ENCODE results near the gene EHD1. TPM values are rescaled to one million over a fixed set of nuclear protein-coding genes. Genes with fewer than 3 reads are reported as not detected.
A peak's percentile ranks its signal among the peaks of the same experiment; 100 is the strongest.

Gene EHD1
- total RNA-seq, 4 donors from 2014 or later, result 29.5 to 44.0 (median 31.8) TPM

- Histone ChIP-seq H3K4me3 (peak within 1 kb of the TSS; percentile 83 to 99 (median 92)), H3K36me3 (peaks cover 0 to 31% (median 0%) of the 10 kb centered on the region in 3 donors), H3K9me3 (no peaks in the 10 kb centered on the region), H3K27me3 (no peaks in the 10 kb centered on the region), H3K4me1 (peaks cover 18 to 32% (median 19%) of the 10 kb centered on the region in 3 donors), H3K27ac (peak within 1 kb of the TSS; percentile 90 to 97 (median 93))
- TF ChIP-seq, protein P1, sequence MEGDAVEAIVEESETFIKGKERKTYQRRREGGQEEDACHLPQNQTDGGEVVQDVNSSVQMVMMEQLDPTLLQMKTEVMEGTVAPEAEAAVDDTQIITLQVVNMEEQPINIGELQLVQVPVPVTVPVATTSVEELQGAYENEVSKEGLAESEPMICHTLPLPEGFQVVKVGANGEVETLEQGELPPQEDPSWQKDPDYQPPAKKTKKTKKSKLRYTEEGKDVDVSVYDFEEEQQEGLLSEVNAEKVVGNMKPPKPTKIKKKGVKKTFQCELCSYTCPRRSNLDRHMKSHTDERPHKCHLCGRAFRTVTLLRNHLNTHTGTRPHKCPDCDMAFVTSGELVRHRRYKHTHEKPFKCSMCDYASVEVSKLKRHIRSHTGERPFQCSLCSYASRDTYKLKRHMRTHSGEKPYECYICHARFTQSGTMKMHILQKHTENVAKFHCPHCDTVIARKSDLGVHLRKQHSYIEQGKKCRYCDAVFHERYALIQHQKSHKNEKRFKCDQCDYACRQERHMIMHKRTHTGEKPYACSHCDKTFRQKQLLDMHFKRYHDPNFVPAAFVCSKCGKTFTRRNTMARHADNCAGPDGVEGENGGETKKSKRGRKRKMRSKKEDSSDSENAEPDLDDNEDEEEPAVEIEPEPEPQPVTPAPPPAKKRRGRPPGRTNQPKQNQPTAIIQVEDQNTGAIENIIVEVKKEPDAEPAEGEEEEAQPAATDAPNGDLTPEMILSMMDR (IDR thresholded peaks at IDR 0.05), result peak in 1 of 6 experiments; percentile 34
- peak in 2 of 4 donors; percentile 78 to 88 for TF ChIP-seq POLR2A (IDR thresholded peaks at IDR 0.05)
- peak; percentile 62 for DNase-seq
- intact Hi-C loops (cut with DNase I), result no loop called here
- WGBS, 2 donors, result 0 to 3% methylated on average over 7 to 10 of the region's 47 CpGs
These were observed 45.8 kb upstream of the EHD1 start, which contains the start of gene PPP2R5B for GRCh38 chr11:64923944-64924909. TSS of gene PPP2R5B (plus strand) at chr11:64924689. CDS start at chr11:64925735, 1,046 bp downstream.

DNA sequence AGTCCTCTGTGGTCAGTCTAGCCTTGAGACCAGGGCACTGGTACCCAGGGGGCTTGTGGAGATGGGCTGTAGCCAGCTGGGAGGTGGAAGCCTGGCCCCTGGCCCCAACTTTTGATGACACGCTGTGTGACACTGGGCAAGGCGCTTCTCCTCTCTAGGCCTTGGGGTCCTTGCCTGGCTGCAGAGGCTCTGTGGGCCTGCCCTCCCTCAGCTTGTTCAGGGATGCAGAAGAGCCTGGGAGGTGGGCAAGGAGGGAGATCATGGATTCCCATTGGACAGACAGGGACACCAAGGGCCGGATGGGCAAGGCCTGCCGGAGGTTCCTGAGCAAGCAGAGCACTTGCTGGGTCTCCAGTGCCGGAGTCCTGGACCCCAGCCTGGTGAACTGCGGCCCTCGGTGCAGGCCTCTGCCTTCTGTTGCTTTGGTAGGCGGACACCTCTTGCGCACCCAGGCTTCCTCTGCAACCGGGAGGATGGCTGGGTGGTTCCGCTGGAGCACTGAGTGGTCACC is 44.8 kb upstream of the EHD1 start:
- TF ChIP-seq POLR2A (IDR thresholded peaks at IDR 0.05), result no peak
- TF ChIP-seq, protein P1 (IDR thresholded peaks at IDR 0.05), result no peak
- peak overlapping the region in 2 of 4 donors; percentile 90 to 97 for H3K27ac ChIP-seq
- H3K27me3 ChIP-seq, result no peaks in the 10 kb centered on the region
- 94% methylated on average over 5 of the region's 11 CpGs; no CpG with 5 or more reads in 1 of the 2 donors for WGBS, 2 donors
- no peaks in the 10 kb centered on the region for H3K9me3 ChIP-seq
- intact Hi-C loops (cut with DNase I), result no loop called here
- H3K36me3 ChIP-seq, result peaks cover 0 to 21% (median 0%) of the 10 kb centered on the region in 3 donors
- H3K4me3 ChIP-seq, result peak overlapping the region in 1 of 4 donors; percentile 99
- peaks cover 20 to 40% (median 21%) of the 10 kb centered on the region in 3 donors for H3K4me1 ChIP-seq
- DNase-seq, result no peak

- Histone ChIP-seq H3K4me3 (no peak overlapping the region), H3K36me3 (peaks cover 0 to 3% (median 0%) of the 10 kb centered on the region in 3 donors), H3K27me3 (no peaks in the 10 kb centered on the region), H3K27ac (no peak overlapping the region), H3K9me3 (no peaks in the 10 kb centered on the region), H3K4me1 (peaks cover 26 to 47% (median 29%) of the 10 kb centered on the region in 3 donors)
- 54 to 70% methylated on average over 2 of the region's 3 CpGs for WGBS, 2 donors
- TF ChIP-seq, protein P1 (IDR thresholded peaks at IDR 0.05), result no peak
- DNase-seq, result no peak
- intact Hi-C loops (cut with DNase I), result no loop called here
These were observed 43.0 kb upstream of the EHD1 start for GRCh38 chr11:64921384-64921783.

DNA sequence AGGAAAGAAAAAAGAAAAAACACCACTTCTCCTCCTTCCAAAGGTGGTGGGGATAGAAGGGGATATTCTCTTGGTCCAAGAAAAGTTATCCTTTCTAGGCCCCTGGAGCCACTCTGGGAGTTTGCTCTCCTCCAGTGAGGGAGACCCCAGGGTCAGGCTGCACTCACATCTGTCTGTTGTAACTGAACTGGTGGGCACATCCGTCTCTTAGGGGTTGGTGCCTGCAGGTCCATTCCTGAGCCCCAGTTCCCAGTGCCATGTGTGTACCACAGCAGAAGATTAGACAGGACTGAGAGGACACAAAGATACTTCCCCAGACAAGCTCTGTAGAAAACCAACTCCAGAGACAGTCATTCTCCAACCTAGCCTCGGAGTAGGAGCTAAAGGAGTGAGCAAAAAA is 41.7 kb upstream of the EHD1 start:
- Histone ChIP-seq H3K36me3 (no peaks in the 10 kb centered on the region), H3K4me3 (no peak overlapping the region), H3K27me3 (no peaks in the 10 kb centered on the region), H3K9me3 (no peaks in the 10 kb centered on the region), H3K27ac (no peak overlapping the region), H3K4me1 (peaks cover 26 to 47% (median 30%) of the 10 kb centered on the region in 3 donors)
- intact Hi-C loops (cut with DNase I), result no loop called here
- TF ChIP-seq, protein P1 (IDR thresholded peaks at IDR 0.05), result no peak
- TF ChIP-seq POLR2A (IDR thresholded peaks at IDR 0.05), result no peak
- no peak for DNase-seq
- 68 to 69% methylated on average over 2 of the region's 2 CpGs for WGBS, 2 donors

DNA sequence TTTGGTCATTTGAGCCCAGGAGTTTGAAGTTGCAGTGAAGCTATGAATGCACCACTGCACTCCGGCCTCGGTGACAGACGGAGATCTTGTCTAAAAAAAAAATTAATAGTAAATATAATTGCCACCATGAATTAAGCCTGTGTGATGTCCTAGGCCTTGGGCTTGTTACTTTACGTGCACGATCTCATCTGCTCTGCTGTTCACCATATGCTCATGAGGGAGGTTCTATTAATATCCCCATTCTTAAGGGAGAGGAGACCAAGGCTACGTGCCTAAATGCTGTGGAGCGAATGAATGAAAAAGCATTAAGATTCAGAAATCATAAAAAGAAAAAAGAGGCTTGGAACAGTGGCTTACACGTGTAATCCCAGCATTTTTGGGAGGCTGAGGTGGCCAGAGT is 41.2 kb upstream of the EHD1 start:
- H3K4me3 ChIP-seq, result no peak overlapping the region
- TF ChIP-seq, protein P1 (IDR thresholded peaks at IDR 0.05), result no peak
- TF ChIP-seq POLR2A (IDR thresholded peaks at IDR 0.05), result no peak
- H3K27me3 ChIP-seq, result no peaks in the 10 kb centered on the region
- H3K4me1 ChIP-seq, result peaks cover 26 to 45% (median 28%) of the 10 kb centered on the region in 3 donors
- peaks cover 0 to 3% (median 0%) of the 10 kb centered on the region in 3 donors for H3K36me3 ChIP-seq
- no peak overlapping the region for H3K27ac ChIP-seq
- no peak for DNase-seq
- WGBS, 2 donors, result 82 to 86% methylated on average over 8 of the region's 8 CpGs
- intact Hi-C loops (cut with DNase I), result no loop called here
- no peaks in the 10 kb centered on the region for H3K9me3 ChIP-seq

Data from esophagus squamous epithelium (tissue), 5 donors.